Caki2 (cell line): ENCODE data around the gene MOK. TPM values are rescaled to one million over a fixed set of nuclear protein-coding genes. Genes with fewer than 3 reads are reported as not detected.
"Not testable (repeated sequence)": the region's sequence is repeated elsewhere in the genome, so short reads cannot be mapped to it uniquely, and the experiment has no call there.

ENCODE experiments used
- DNase-seq: peaks from one replicate; pipeline ENCODE4 v3.0.0-alpha.2; 2015; ENCODE audit warnings: low read depth
- in situ Hi-C: cut with HindIII; loops from 2 replicates; pipeline ENCODE4 v1.10.0; 2016; ENCODE audit warnings: low sequenced_read_pairs, low pct_unique_long_range_greater_than_20kb, mixed read lengths
- total RNA-seq: library from RNA; depleted of rRNA; stranded (reverse); fragments of >200 nt; shearing (Covaris generic); gene quantifications from 2 replicates; pipeline ENCODE4 v1.2.3, GENCODE V29; 2014; ENCODE audit warnings: low replicate concordance

Gene MOK
- total RNA-seq, 1 experiment from 2014 or later: 41.9 TPM

DNA sequence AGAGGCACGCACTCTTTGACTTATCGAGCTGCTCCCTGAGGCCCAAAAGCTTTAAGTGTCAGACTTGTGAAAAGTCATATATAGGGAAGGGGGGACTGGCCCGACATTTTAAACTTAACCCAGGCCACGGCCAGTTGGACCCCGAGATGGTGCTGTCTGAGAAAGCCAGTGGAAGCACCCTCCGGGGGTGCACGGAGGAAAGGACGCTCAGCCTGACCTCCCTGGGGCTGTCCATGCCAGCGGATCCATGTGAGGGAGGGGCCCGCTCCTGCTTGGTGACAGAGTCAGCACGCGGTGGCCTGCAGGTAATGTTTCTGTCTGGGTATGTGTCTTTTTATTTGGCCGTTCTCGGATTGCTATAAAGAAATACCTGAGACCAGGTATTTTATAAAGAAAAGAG, 21.6 kb upstream of the MOK start:
- DNase-seq: no peak
- in situ Hi-C loops: no loop called here

DNA sequence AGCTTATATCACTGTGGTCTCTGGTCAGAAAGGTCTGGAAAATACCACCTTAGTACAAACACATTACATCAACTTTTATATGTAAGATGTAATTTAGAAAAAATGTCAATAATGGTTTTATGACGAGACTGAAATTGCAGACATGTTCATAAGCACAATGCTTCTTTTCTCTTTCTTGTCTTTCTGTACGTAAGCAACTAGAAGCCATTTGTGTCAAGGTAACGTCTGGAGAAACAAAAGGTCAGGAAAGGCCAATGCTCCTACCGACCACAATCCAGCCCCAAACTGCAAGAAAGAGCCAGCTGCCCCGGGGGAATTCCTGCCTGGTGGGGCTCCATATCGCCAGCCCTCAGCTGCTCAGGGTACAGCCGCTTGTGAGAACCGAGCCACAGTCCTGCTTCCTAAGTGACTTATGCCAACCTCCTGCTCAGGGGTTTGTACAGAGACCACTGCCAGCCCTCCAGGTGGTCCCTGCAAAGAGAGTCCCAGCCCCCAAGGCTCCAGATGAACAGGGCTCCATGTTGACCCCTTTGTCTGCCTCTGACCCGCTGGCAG, 20.9 kb upstream of the MOK start:
- in situ Hi-C loops: no loop called here
- no peak for DNase-seq

- in situ Hi-C loops: no loop called here
- DNase-seq: no peak
Observed at GRCh38 chr14:102323102-102323501, 18.1 kb upstream of the MOK start.

DNA sequence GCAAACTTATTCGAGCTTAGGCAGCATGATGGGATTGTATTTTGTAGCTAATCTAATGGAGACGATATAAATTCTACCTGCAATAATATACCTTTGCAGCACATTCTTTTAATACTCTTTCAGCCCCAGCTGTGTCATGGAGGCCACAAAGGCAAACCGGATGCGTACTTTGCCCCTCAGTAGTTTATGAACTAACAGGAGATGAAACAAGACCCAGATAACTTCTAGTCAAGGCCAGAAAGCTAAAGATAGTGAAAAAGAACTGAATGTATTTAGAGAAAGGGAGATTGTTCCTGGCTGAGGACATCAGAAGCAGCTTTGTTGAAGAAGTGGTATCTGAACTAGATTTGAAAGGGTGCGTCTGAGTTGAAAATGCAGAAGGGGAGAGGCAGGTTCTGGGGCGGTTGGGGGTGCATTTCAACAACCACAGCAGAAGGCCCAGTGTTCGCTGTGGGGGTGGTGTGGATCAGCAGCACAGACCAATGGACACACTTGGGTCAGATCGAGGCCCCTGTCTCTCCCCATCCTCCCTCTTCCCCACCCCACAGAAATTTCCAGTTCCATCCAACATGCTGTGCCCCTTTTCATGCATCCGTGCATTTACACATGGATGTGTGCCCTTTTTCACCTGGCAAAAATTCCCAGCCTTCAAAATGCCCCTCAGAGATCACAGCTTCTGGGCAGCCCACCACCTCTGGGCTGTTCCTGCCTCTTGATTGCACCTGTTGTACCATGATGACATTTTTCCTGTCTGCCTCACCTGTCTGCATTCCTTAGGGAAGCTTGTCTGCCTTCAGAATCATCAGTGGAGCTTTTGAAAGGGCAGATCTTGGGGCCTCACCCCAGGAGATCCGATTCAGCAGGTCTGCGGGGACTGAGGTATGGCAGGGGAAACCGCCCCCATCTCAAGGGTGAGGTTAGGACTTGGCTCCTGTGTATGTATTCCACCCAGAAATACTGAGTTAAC, 16.8 kb upstream of the MOK start:
- in situ Hi-C loops: no loop called here
- DNase-seq: no peak

DNA sequence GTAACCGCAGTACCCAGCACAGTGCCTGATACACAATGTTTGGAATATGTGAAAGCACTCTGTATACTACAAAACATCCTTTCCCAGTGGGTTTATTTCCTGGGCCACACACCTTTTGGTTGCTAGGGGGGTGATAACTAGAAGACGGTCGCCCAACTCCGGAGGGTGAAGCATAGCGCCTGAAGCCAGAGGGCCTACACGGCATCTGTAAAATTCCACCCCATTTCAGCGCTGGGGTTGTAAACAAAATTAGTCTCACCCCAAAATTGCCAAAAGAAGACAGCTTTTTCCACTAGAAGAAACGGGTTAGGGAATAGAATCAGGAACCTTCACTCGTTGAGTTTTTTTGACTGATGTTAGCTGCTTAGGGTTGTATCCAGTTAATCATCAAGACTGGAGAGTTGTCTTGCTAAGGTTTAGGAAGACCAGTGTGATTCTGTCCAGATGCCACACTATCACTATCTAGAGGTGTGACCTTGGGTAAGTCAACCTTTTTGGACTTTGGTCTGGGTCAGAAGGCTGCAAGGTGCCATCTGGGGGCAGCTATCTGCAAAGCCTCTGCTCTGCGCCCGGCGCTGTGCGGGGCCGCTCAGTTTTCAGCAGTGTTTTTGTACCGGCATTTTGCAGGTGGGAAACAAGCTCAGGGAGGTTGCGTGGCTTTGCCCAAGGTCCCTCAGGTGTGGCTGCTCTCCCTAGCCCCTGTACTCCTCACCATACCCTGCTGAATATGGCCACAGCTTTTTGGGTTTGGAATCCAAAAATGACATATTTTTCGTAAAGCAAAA, 15.9 kb upstream of the MOK start:
- in situ Hi-C loops: no loop called here

GRCh38 chr14:102320033-102320660, 15.2 kb upstream of the MOK start:
- in situ Hi-C loops: no loop called here
- DNase-seq: no peak

More for the DNA sequence above, 15.9 kb upstream of the MOK start:
- DNase-seq: no peak

DNA sequence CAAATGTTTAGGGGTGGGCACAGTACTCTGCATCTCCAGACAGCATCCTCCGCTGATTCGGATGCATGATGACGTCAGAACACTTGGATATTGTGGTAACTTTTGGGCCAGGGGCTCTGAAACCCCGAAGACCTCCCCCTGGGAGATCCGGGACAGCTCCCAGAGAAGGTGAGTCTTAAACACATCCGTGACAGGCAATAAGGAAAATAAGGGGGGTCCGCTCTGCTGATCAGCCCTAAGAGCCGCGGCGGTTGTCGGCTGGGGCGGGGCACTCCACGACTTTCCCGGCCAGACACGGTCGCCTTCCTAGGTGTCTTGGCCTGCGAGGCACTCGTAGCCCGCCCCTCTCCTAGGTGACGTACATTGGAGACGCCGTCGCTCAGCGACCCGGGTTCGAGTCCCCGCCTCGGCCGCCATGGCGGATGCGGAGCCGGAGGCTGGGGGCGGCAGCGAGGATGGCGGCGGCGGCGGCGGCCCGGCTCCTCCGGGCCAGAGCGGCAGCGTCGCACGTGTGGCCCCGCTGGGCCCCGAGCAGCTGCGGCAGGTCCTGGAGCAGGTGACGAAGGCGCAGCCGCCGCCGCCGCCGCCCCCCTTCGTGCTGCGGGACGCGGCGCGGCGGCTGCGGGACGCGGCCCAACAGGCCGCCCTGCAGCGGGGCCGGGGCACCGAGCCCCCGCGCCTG, 14.5 kb upstream of the MOK start, which contains the start of gene ZNF839:
Gene ZNF839, plus strand, starts transcription at position 396 of the 682 bp plus-strand sequence. Its CDS starts 20 bp downstream, at position 416.
- DNase-seq: peak; percentile 77
- in situ Hi-C loops: no loop called here

GRCh38 chr14:102318781-102319276, 13.9 kb upstream of the MOK start:
- DNase-seq: no peak
- in situ Hi-C loops: no loop called here

DNA sequence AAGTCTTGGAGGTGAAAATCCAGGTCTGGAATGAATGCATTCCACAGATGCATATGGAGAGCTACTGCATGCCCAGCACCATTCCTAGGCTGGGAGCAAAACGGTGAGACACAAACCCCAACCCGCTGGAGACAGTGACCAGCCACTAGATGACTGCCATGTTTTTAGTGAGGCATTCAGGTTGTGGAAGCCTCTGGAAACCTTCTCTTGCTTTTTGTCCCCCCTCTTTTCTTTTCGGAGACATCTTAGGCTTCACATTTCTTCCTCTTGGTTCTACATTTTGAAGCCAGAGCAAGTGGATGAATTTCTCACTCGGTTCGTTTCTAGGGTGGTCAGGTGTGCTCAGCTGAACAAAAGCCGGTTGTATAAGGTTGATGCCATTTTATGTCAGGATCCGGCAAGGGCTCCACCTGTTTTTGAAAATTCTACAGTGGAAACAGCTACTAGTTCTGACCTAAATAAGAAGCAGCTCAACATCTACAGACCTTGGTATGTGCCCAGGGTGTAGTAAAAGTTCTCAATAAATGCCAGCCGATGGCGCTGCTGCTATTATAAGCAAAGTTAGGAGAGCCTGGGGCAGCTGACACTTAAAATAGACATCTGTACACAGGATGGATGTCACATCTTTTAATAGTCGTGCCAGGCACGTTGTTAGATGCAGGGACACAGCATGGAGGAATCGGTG, 12.7 kb upstream of the MOK start:
- in situ Hi-C loops: no loop called here
- DNase-seq: peak; percentile 44

DNA sequence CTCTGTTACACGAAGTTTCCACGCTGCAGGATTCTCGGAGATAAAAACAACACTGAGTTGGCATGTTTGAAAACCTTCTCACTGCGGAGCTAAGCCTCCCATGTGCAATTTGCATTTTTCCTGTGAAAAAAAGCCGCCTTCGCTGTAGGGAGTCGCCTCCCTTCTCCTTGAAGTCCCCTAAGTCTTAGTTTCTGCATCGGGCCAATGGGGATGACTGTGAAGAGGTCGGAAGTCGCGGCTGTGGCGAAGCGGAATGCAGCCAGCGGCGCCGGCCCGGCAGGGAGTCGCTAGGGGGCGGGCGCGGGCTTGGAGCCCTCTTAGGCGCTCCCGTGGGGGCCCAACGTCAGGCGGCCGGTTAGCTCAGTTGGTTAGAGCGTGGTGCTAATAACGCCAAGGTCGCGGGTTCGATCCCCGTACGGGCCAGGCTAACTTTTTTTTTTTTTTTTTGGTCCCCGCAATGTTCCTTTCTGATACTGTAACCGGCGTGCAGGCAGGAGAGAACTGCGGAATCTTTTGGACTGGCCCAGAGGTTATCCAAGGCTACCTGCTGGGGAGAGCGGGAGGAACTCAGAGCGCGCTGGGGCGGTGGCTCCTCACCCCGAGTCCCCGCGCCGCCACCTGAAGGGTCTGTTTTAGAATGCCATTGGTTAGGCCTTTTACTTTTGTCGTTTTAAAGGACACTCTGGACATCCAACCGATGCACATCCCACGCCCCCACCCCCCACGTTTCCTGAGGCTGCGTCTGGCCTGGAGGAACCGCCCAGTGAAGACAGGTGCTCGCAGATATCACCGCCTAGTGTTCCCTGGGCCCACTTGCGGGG, 12.0 kb upstream of the MOK start:
- in situ Hi-C loops: no loop called here
- peak; percentile 91 for DNase-seq

DNA sequence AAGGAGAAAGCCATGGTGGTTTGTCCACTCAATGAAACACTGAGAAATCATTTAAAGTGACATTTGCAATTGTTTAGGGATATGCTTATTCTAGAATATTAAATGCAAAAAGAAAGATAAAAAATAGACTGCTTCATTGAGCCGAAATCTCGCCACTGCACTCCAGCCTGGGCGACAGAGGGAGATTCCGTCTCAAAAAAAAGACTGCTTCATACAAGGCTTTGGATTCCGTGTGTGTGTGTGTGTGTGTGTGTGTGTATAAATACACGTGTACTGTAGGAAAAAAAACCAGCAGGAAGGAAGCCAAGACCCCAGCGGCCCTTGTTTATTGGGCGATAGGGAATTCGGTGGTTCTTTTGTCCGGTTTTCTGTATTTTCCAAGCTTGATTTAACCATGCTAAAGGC, 11.4 kb upstream of the MOK start:
- in situ Hi-C loops: no loop called here
- no peak for DNase-seq

GRCh38 chr14:102315121-102315520, 10.2 kb upstream of the MOK start:
- in situ Hi-C loops: no loop called here

DNA sequence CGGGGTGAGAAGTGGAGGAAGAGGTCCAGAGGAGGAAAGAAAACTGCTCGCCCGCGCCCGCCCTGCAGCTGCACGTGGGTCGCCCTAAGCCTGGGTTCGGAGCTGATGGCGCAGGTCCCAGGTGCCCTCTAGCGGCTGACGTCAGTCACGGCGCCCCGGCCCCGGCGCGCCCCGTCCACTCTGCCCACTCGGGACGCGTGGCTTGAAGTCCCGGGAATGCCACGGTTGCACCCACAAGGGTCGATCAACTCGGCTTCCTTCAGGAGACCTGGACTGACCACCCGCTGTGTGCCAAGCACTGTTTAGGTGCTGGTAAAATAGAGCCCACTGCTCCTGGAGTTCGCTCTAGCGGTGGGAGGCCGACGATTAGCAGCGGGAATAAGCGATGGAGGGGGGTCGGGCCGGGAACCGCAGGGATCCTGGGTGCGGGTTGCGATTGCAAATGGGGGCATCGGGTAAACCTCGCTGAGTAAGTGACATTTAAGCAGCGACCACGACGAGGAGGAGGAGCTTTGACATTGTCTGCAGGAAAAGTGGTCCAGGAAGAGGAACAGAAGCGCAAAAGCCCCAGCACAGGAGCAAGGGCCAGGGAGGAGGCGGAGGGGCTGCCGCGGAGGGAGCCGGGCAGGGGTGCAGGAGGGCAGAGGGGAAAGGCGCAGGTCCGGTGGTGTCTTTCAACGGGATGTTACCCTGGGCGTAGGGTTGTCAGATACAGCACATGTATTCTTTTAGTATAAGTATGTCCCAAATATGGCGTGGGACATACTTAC, 9.5 kb upstream of the MOK start:
- peak; percentile 69 for DNase-seq
- in situ Hi-C loops: no loop called here

More at GRCh38 chr14:102315121-102315520, 10.2 kb upstream of the MOK start:
- DNase-seq: no peak

- no peak for DNase-seq
- in situ Hi-C loops: no loop called here
Observed at GRCh38 chr14:102303664-102304063, 1.3 kb downstream of the MOK start.

- DNase-seq, in situ Hi-C loops: not testable (repeated sequence)
Observed at GRCh38 chr14:102298303-102299070, 6.5 kb downstream of the MOK start.
